Umbilical cord (tissue), 1 donor: ENCODE data around the gene B4GALT6. TPM values are rescaled to one million over a fixed set of nuclear protein-coding genes. Genes with fewer than 3 reads are reported as not detected.

Experiments used
- total RNA-seq: library from RNA; depleted of rRNA; stranded (reverse); fragments of >200 nt; gene quantifications from one replicate; pipeline ENCODE4 v1.2.3, GENCODE V29; 2014; ENCODE audit warnings: low replicate concordance; ENCODE audit not compliant: insufficient read depth

Gene B4GALT6
- total RNA-seq, 1 donor from 2014 or later, result 3.9 TPM

Other genes with a start within 250 kb of the B4GALT6 start
- 34.7 TPM for gene DSG3, start 236.8 kb downstream of the B4GALT6 start, total RNA-seq
- 48.2 TPM for gene DSG2, start 186.4 kb downstream of the B4GALT6 start, total RNA-seq
- 15.6 TPM for gene TTR, start 92.7 kb downstream of the B4GALT6 start, total RNA-seq
- gene SLC25A52, start 76.3 kb upstream of the B4GALT6 start, total RNA-seq, result not detected